Smooth muscle cell (in vitro differentiated cells): ENCODE results near the gene PTPRQ. TPM values are rescaled to one million over a fixed set of nuclear protein-coding genes. Genes with fewer than 3 reads are reported as not detected.

Source experiments
- DNase-seq: peaks from one replicate; lab custom pipeline; 2025; ENCODE audit not compliant: unreplicated experiment; lab: John Stamatoyannopoulos, UW
- H2AFZ ChIP-seq: fragments of 200-600 bp; sonication (generic); 2 replicates; pipeline ENCODE4 v1.6.0; 2016; ENCODE audit warnings: antibody characterized with exemption, low read depth, mild to moderate bottlenecking
- H3F3A ChIP-seq: fragments of 200-600 bp; sonication (generic); 2 replicates; pipeline ENCODE4 v1.6.0; 2017; ENCODE audit warnings: antibody characterized with exemption, low read depth
- H3K27ac ChIP-seq: fragments of 200-600 bp; sonication (generic); 2 replicates; pipeline ENCODE4 v1.5.1; 2016; ENCODE audit warnings: low read depth, mild to moderate bottlenecking
- H3K27me3 ChIP-seq: fragments of 200-600 bp; sonication (generic); 2 replicates; pipeline ENCODE4 v1.6.1; 2016; ENCODE audit warnings: low read depth, mild to moderate bottlenecking
- H3K36me3 ChIP-seq: fragments of 200-600 bp; sonication (generic); 2 replicates; pipeline ENCODE4 v1.5.1; 2016; ENCODE audit warnings: low read depth
- H3K4me1 ChIP-seq: fragments of 200-600 bp; sonication (generic); 2 replicates; pipeline ENCODE4 v1.5.1; 2016; ENCODE audit warnings: low read depth
- H3K4me2 ChIP-seq: fragments of 200-600 bp; sonication (generic); 2 replicates; pipeline ENCODE4 v1.6.0; 2016; ENCODE audit warnings: mild to moderate bottlenecking
- H3K4me3 ChIP-seq: fragments of 200-600 bp; sonication (generic); 2 replicates; pipeline ENCODE4 v1.5.1; 2016; ENCODE audit warnings: mild to moderate bottlenecking
- H3K79me2 ChIP-seq: fragments of 200-600 bp; sonication (generic); 2 replicates; pipeline ENCODE4 v1.6.0; 2016; ENCODE audit warnings: low read depth, mild to moderate bottlenecking
- H3K9ac ChIP-seq: fragments of 200-600 bp; sonication (generic); 2 replicates; pipeline ENCODE4 v1.6.0; 2016; ENCODE audit warnings: low read depth
- H3K9me3 ChIP-seq: fragments of 200-600 bp; sonication (generic); replicated peaks from 2 replicates; pipeline ENCODE4 v1.5.1; 2016; ENCODE audit warnings: low read depth
- H4K20me1 ChIP-seq: fragments of 200-600 bp; sonication (generic); 2 replicates; pipeline ENCODE4 v1.6.0; 2016; ENCODE audit warnings: low read depth
- CTCF ChIP-seq: fragments of 200-600 bp; sonication (generic); IDR thresholded peaks from 2 replicates; pipeline ENCODE4 v1.5.1; 2017; ENCODE audit warnings: borderline replicate concordance, mild to moderate bottlenecking, antibody characterized with exemption; ENCODE audit not compliant: insufficient read depth, poor library complexity, severe bottlenecking
- WGBS: methylation state at CpG from one replicate; pipeline ENCODE4 v1.1.7; 2016; ENCODE audit warnings: low lambda C conversion rate; 5-methylcytosine and 5-hydroxymethylcytosine counted together
- polyA plus RNA-seq: library from polyadenylated mRNA; unstranded; fragments of >200 nt; fragmentation: Nextera tagmentation; extraction: Ambion mirVana; gene quantifications from 2 replicates; pipeline ENCODE4 v1.2.1, GENCODE V29; 2016
- total RNA-seq: library from RNA; depleted of rRNA; stranded (reverse); fragments of >200 nt; gene quantifications from 2 replicates; pipeline ENCODE4 v1.2.3, GENCODE V29; 2014

The PTPRQ gene
- total and polyA plus RNA-seq, 2 experiments from 2014 or later = 0.04 TPM; not detected in 1

- Histone ChIP-seq H3K36me3 (no peaks in the 10 kb centered on the region), H3K4me2 (no peak overlapping the region), H3K27me3 (no peaks in the 10 kb centered on the region), H3K79me2 (no peaks in the 10 kb centered on the region), H3F3A (no peaks in the 10 kb centered on the region), H3K4me3 (no peak overlapping the region), H3K9ac (no peak overlapping the region), H4K20me1 (no peaks in the 10 kb centered on the region), H3K9me3 (no peaks in the 10 kb centered on the region), H3K4me1 (no peaks in the 10 kb centered on the region), H3K27ac (no peak overlapping the region), H2AFZ (peak overlapping the region; percentile 6)
- no peak for TF ChIP-seq CTCF
- DNase-seq = no peak
- whole genome bisulfite sequencing = 13% methylated on average over 2 of the region's 2 CpGs
Observed at GRCh38 chr12:80422550-80422949, 21.5 kb upstream of the PTPRQ start.

GRCh38 chr12:80432061-80432460 lies 12.0 kb upstream of the PTPRQ start:
- 75% methylated on average over 2 of the region's 2 CpGs for WGBS
- no peak overlapping the region for H3K4me2 ChIP-seq
- no peaks in the 10 kb centered on the region for H3K36me3 ChIP-seq
- no peak overlapping the region for H3K9ac ChIP-seq
- H3K27ac ChIP-seq = no peak overlapping the region
- no peaks in the 10 kb centered on the region for H3K9me3 ChIP-seq
- no peak overlapping the region for H3K4me3 ChIP-seq
- no peaks in the 10 kb centered on the region for H3K79me2 ChIP-seq
- no peak for TF ChIP-seq CTCF
- DNase-seq = no peak
- no peaks in the 10 kb centered on the region for H3K4me1 ChIP-seq
- H3F3A ChIP-seq = no peaks in the 10 kb centered on the region
- no peaks in the 10 kb centered on the region for H3K27me3 ChIP-seq
- no peak overlapping the region for H2AFZ ChIP-seq
- no peaks in the 10 kb centered on the region for H4K20me1 ChIP-seq

- DNase-seq = no peak
- Histone ChIP-seq H3K27me3 (no peaks in the 10 kb centered on the region), H3F3A (no peaks in the 10 kb centered on the region), H3K4me3 (no peak overlapping the region), H3K9ac (no peak overlapping the region), H3K4me1 (no peaks in the 10 kb centered on the region), H3K27ac (no peak overlapping the region), H3K36me3 (no peaks in the 10 kb centered on the region), H4K20me1 (no peaks in the 10 kb centered on the region), H3K4me2 (no peak overlapping the region), H3K9me3 (no peaks in the 10 kb centered on the region), H3K79me2 (no peaks in the 10 kb centered on the region), H2AFZ (no peak overlapping the region)
- TF ChIP-seq CTCF = no peak
Observed at GRCh38 chr12:80441921-80442320, 2.1 kb upstream of the PTPRQ start.

- Histone ChIP-seq H2AFZ (no peak overlapping the region), H3K79me2 (no peaks in the 10 kb centered on the region), H3K4me2 (no peak overlapping the region), H3K4me1 (no peaks in the 10 kb centered on the region), H3K9ac (no peak overlapping the region), H3K4me3 (no peak overlapping the region), H3K27me3 (no peaks in the 10 kb centered on the region), H3K9me3 (no peaks in the 10 kb centered on the region), H4K20me1 (no peaks in the 10 kb centered on the region), H3F3A (no peaks in the 10 kb centered on the region), H3K27ac (no peak overlapping the region), H3K36me3 (no peaks in the 10 kb centered on the region)
- 82% methylated on average over 7 of the region's 7 CpGs for WGBS
- TF ChIP-seq CTCF = no peak
- DNase-seq = no peak
Observed at GRCh38 chr12:80442426-80443222, 1.4 kb upstream of the PTPRQ start.
